Right atrium auricular region (tissue), 2 donors: ENCODE data around the gene C15orf40. TPM values are rescaled to one million over a fixed set of nuclear protein-coding genes. Genes with fewer than 3 reads are reported as not detected.
"Not testable (repeated sequence)": the region's sequence is repeated elsewhere in the genome, so short reads cannot be mapped to it uniquely, and the experiment has no call there.

Source experiments
- DNase-seq: peaks from one replicate; pipeline ENCODE4 v3.0.0-alpha.2; 2019; ENCODE audit warnings: low spot score
- H3K27ac ChIP-seq, 2 donors: fragments of 200-600 bp; sonication (generic); 1 replicate in 1 of 2; 2 replicates in 1 of 2; pipeline ENCODE4 v1.5.1; 2016 to 2019
- H3K27me3 ChIP-seq, 2 donors: fragments of 200-600 bp; sonication (generic); one replicate each; pipeline versions ENCODE4 v1.5.1 to v1.6.0; 2017 to 2019
- H3K36me3 ChIP-seq: fragments of 200-600 bp; sonication (generic); one replicate; pipeline ENCODE4 v1.5.1; 2016
- H3K4me1 ChIP-seq, 2 donors: fragments of 200-600 bp; sonication (generic); one replicate each; pipeline versions ENCODE4 v1.5.1 to v1.6.0; 2017 to 2019
- H3K4me3 ChIP-seq, 2 donors: fragments of 200-600 bp; sonication (generic); 1 replicate in 1 of 2; 2 replicates in 1 of 2; pipeline ENCODE4 v1.5.1; 2017 to 2019; ENCODE audit warnings: mild to moderate bottlenecking in 1 of 2, moderate library complexity in 1 of 2
- H3K9me3 ChIP-seq, 2 donors: fragments of 200-600 bp; sonication (generic); one replicate each; pipeline ENCODE4 v1.5.1; 2019
- CTCF ChIP-seq, 2 donors: fragments of 200-600 bp; sonication (generic); IDR thresholded peaks; one replicate each; pipeline ENCODE4 v1.5.1; 2019; ENCODE audit warnings: antibody characterized with exemption in 2 of 2
- total RNA-seq, 2 donors: library from RNA; depleted of rRNA; stranded (reverse); fragments of >200 nt; gene quantifications; one replicate each; pipeline ENCODE4 v1.1.0, GENCODE V29; 2016

C15orf40 gene
- total RNA-seq, 2 donors from 2014 or later, result 5.9 to 9.4 TPM

GRCh38 chr15:83016906-83017305, 5.5 kb upstream of the C15orf40 start:
- peaks cover 46% of the 10 kb centered on the region for H3K36me3 ChIP-seq
- no peaks in the 10 kb centered on the region for H3K27me3 ChIP-seq
- TF ChIP-seq CTCF (IDR thresholded peaks at IDR 0.05), result no peak
- DNase-seq, result no peak
- peaks cover 0 to 6% of the 10 kb centered on the region in 2 donors for H3K4me1 ChIP-seq
- no peaks in the 10 kb centered on the region for H3K9me3 ChIP-seq
- no peak overlapping the region for H3K27ac ChIP-seq
- H3K4me3 ChIP-seq, result no peak overlapping the region

GRCh38 chr15:83015361-83015760, 3.9 kb upstream of the C15orf40 start:
- H3K4me1 ChIP-seq, result peaks cover 0 to 14% of the 10 kb centered on the region in 2 donors
- H3K27me3 ChIP-seq, result no peaks in the 10 kb centered on the region
- no peak for TF ChIP-seq CTCF (IDR thresholded peaks at IDR 0.05)
- no peak overlapping the region for H3K4me3 ChIP-seq
- DNase-seq, result no peak
- H3K36me3 ChIP-seq, result peaks cover 36% of the 10 kb centered on the region
- H3K27ac ChIP-seq, result no peak overlapping the region
- no peaks in the 10 kb centered on the region for H3K9me3 ChIP-seq

GRCh38 chr15:83014205-83014653, 2.8 kb upstream of the C15orf40 start:
- no peak overlapping the region for H3K27ac ChIP-seq
- H3K4me1 ChIP-seq, result peaks cover 0 to 18% of the 10 kb centered on the region in 2 donors
- no peak for DNase-seq
- H3K27me3 ChIP-seq, result no peaks in the 10 kb centered on the region
- no peak overlapping the region for H3K4me3 ChIP-seq
- H3K36me3 ChIP-seq, result peaks cover 24% of the 10 kb centered on the region
- no peak for TF ChIP-seq CTCF (IDR thresholded peaks at IDR 0.05)
- no peaks in the 10 kb centered on the region for H3K9me3 ChIP-seq

- DNase-seq, result no peak
- TF ChIP-seq CTCF (IDR thresholded peaks at IDR 0.05), result no peak
- Histone ChIP-seq H3K4me3 (no peak overlapping the region), H3K36me3 (peaks cover 23% of the 10 kb centered on the region), H3K27ac (no peak overlapping the region), H3K27me3 (no peaks in the 10 kb centered on the region), H3K4me1 (peaks cover 0 to 18% of the 10 kb centered on the region in 2 donors), H3K9me3 (no peaks in the 10 kb centered on the region)
These were observed 1.2 kb upstream of the C15orf40 start for GRCh38 chr15:83012636-83013035.

- no peaks in the 10 kb centered on the region for H3K27me3 ChIP-seq
- peaks cover 23% of the 10 kb centered on the region for H3K36me3 ChIP-seq
- peak overlapping the region; percentile 68 to 77 for H3K27ac ChIP-seq
- H3K4me3 ChIP-seq, result peak overlapping the region; percentile 86 to 91
- H3K9me3 ChIP-seq, result no peaks in the 10 kb centered on the region
- H3K4me1 ChIP-seq, result peaks cover 0 to 18% of the 10 kb centered on the region in 2 donors
- no peak for DNase-seq
- TF ChIP-seq CTCF (IDR thresholded peaks at IDR 0.05), result no peak
These were observed 612 bp upstream of the C15orf40 start for GRCh38 chr15:83012076-83012426.

GRCh38 chr15:83010709-83011270, 649 bp downstream of the C15orf40 start:
- Histone ChIP-seq H3K36me3 (peaks cover 22% of the 10 kb centered on the region), H3K27ac (peak overlapping the region; percentile 68 to 77), H3K9me3 (no peaks in the 10 kb centered on the region), H3K4me3 (peak overlapping the region; percentile 86 to 91), H3K27me3 (no peaks in the 10 kb centered on the region), H3K4me1 (peaks cover 0 to 18% of the 10 kb centered on the region in 2 donors)
- peak; percentile 70 for DNase-seq
- TF ChIP-seq CTCF (IDR thresholded peaks at IDR 0.05), result peak; percentile 70 to 77

GRCh38 chr15:83000672-83001031, 10.8 kb downstream of the C15orf40 start:
- not testable (repeated sequence) for DNase-seq, H3K27ac ChIP-seq, H3K36me3 ChIP-seq, H3K9me3 ChIP-seq, H3K4me3 ChIP-seq, H3K4me1 ChIP-seq, H3K27me3 ChIP-seq
